HEK293 (cell line): ENCODE measurements around the gene ERP44.
"Not testable (repeated sequence)": the region's sequence is repeated elsewhere in the genome, so short reads cannot be mapped to it uniquely, and the experiment has no call there.

ENCODE experiments used
- CTCF ChIP-seq: fragments of 450-650 bp; formaldehyde crosslinking; IDR thresholded peaks from 2 replicates; pipeline ENCODE4 v1.5.1; 2016; ENCODE audit warnings: missing biosample characterization, missing genetic modification characterization
- PATZ1 ChIP-seq: fragments of 450-650 bp; formaldehyde crosslinking; IDR thresholded peaks from 2 replicates; pipeline ENCODE4 v1.5.1; 2016; ENCODE audit warnings: missing biosample characterization, missing genetic modification characterization
- YY1 ChIP-seq: fragments of 450-650 bp; formaldehyde crosslinking; IDR thresholded peaks from 2 replicates; pipeline ENCODE4 v1.5.1; 2018; ENCODE audit warnings: missing biosample characterization, missing genetic modification characterization
- ZBTB10 ChIP-seq: fragments of 450-650 bp; formaldehyde crosslinking; IDR thresholded peaks from 2 replicates; pipeline ENCODE4 v1.5.1; 2016; ENCODE audit warnings: missing biosample characterization, missing genetic modification characterization
- TF ChIP-seq, protein P1 (sequence below): fragments of 450-650 bp; formaldehyde crosslinking; IDR thresholded peaks from 2 replicates; pipeline ENCODE4 v1.5.1; 2016; ENCODE audit warnings: missing biosample characterization, missing genetic modification characterization

- TF ChIP-seq CTCF; ZBTB10; PATZ1; YY1 (tag by site-specific recombination): not testable (repeated sequence)
- TF ChIP-seq, protein P1, sequence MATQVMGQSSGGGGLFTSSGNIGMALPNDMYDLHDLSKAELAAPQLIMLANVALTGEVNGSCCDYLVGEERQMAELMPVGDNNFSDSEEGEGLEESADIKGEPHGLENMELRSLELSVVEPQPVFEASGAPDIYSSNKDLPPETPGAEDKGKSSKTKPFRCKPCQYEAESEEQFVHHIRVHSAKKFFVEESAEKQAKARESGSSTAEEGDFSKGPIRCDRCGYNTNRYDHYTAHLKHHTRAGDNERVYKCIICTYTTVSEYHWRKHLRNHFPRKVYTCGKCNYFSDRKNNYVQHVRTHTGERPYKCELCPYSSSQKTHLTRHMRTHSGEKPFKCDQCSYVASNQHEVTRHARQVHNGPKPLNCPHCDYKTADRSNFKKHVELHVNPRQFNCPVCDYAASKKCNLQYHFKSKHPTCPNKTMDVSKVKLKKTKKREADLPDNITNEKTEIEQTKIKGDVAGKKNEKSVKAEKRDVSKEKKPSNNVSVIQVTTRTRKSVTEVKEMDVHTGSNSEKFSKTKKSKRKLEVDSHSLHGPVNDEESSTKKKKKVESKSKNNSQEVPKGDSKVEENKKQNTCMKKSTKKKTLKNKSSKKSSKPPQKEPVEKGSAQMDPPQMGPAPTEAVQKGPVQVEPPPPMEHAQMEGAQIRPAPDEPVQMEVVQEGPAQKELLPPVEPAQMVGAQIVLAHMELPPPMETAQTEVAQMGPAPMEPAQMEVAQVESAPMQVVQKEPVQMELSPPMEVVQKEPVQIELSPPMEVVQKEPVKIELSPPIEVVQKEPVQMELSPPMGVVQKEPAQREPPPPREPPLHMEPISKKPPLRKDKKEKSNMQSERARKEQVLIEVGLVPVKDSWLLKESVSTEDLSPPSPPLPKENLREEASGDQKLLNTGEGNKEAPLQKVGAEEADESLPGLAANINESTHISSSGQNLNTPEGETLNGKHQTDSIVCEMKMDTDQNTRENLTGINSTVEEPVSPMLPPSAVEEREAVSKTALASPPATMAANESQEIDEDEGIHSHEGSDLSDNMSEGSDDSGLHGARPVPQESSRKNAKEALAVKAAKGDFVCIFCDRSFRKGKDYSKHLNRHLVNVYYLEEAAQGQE (tag by site-specific recombination) = not testable (repeated sequence)
Measured at GRCh38 chr9:100069068-100069467, 29.7 kb downstream of the ERP44 start.
